Left lung (tissue), 10 donors: Measurements from ENCODE around the gene CEL. TPM values are rescaled to one million over a fixed set of nuclear protein-coding genes. Genes with fewer than 3 reads are reported as not detected.

Source experiments
- ATAC-seq: fragments of 200-7000 bp; cut with Tn5 transposase; one replicate; pipeline ENCODE4 v1.9.1; 2020; ENCODE audit warnings: moderate library complexity
- DNase-seq, 4 donors: peaks; one replicate each; pipeline ENCODE4 v3.0.0-alpha.2; 2013 to 2020
- H3K27ac ChIP-seq, 2 donors: fragments of 200-600 bp; sonication (generic) in 1 of 2; one replicate each; pipeline versions ENCODE4 v1.5.0 to v1.8.0; 2020 to 2021
- H3K27me3 ChIP-seq, 2 donors: fragments of 200-600 bp; sonication (generic) in 1 of 2; one replicate each; pipeline versions ENCODE4 v1.5.0 to v1.8.0; 2020 to 2021
- H3K36me3 ChIP-seq, 2 donors: fragments of 200-600 bp; sonication (generic) in 1 of 2; one replicate each; pipeline versions ENCODE4 v1.5.0 to v1.8.0; 2020 to 2021
- H3K4me1 ChIP-seq, 2 donors: fragments of 200-600 bp; one replicate each; pipeline ENCODE4 v1.8.0; 2021
- H3K4me3 ChIP-seq, 2 donors: fragments of 200-600 bp; sonication (generic) in 1 of 2; one replicate each; pipeline versions ENCODE4 v1.5.0 to v1.8.0; 2020 to 2021; ENCODE audit warnings: mild to moderate bottlenecking in 1 of 2
- H3K9me3 ChIP-seq, 2 donors: fragments of 200-600 bp; sonication (generic) in 1 of 2; one replicate each; pipeline versions ENCODE4 v1.5.0 to v1.8.0; 2020 to 2021
- intact Hi-C, 2 donors: fragments of 100-400 bp; cut with DNase I; formaldehyde crosslinking; loops; one replicate each; pipeline versions ENCODE4 v1.11.2 to v1.14.2; 2022
- polyA plus RNA-seq, 6 donors: library from polyadenylated mRNA; unstranded; fragments of 120-200 nt; gene quantifications; one replicate each; pipeline ENCODE4 v1.2.1, GENCODE V29; 2013; ENCODE audit not compliant: insufficient read length in 6 of 6
- total RNA-seq, 2 donors: library from RNA; stranded (reverse); fragmentation: NEBNext Ultra II Directional; extraction: Animal tissue kit (Norgen Biotek cat#: 25700); gene quantifications; one replicate each; pipeline ENCODE4 v1.2.1, GENCODE V29; 2021
- TF ChIP-seq, protein P1 (sequence below), 2 donors: fragments of 200-600 bp; sonication (generic) in 1 of 2; IDR thresholded peaks; one replicate each; pipeline versions ENCODE4 v1.5.0 to v1.8.0; 2021; ENCODE audit warnings: antibody characterized with exemption in 2 of 2
- donor health status: DM: no; HTN: yes; CAD: no.
- donor health status: DM: no; HTN: no; CAD: no.

Gene CEL
- total and polyA plus RNA-seq, 8 donors, result 0.47 to 2.6 (median 2.0) TPM

DNA sequence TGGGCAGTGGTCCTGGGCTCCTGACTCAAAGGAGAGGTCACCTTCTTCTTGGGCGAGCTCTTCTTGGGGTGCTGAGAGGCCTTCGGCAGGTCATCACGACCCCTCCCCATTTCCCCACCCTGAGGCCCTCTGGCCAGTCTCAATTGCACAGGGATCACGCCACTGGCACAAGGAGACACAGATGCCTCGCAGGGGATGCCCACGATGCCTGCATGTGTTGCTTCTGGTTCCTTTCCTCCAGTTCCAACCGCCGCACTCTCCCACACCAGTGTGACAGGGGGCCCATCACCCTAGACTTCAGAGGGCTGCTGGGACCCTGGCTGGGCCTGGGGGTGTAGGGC lies 1.3 kb downstream of the CEL start:
- peaks cover 0 to 14% of the 10 kb centered on the region in 2 donors for H3K4me1 ChIP-seq
- H3K27ac ChIP-seq, result no peak overlapping the region
- no peaks in the 10 kb centered on the region for H3K9me3 ChIP-seq
- H3K36me3 ChIP-seq, result peaks cover 0 to 6% of the 10 kb centered on the region in 2 donors
- TF ChIP-seq, protein P1, sequence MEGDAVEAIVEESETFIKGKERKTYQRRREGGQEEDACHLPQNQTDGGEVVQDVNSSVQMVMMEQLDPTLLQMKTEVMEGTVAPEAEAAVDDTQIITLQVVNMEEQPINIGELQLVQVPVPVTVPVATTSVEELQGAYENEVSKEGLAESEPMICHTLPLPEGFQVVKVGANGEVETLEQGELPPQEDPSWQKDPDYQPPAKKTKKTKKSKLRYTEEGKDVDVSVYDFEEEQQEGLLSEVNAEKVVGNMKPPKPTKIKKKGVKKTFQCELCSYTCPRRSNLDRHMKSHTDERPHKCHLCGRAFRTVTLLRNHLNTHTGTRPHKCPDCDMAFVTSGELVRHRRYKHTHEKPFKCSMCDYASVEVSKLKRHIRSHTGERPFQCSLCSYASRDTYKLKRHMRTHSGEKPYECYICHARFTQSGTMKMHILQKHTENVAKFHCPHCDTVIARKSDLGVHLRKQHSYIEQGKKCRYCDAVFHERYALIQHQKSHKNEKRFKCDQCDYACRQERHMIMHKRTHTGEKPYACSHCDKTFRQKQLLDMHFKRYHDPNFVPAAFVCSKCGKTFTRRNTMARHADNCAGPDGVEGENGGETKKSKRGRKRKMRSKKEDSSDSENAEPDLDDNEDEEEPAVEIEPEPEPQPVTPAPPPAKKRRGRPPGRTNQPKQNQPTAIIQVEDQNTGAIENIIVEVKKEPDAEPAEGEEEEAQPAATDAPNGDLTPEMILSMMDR (IDR thresholded peaks at IDR 0.05), result no peak
- ATAC-seq, result no peak
- H3K27me3 ChIP-seq, result no peaks in the 10 kb centered on the region
- DNase-seq, result peak in 1 of 4 donors; percentile 51
- intact Hi-C loops, result no loop called here
- no peak overlapping the region for H3K4me3 ChIP-seq

DNA sequence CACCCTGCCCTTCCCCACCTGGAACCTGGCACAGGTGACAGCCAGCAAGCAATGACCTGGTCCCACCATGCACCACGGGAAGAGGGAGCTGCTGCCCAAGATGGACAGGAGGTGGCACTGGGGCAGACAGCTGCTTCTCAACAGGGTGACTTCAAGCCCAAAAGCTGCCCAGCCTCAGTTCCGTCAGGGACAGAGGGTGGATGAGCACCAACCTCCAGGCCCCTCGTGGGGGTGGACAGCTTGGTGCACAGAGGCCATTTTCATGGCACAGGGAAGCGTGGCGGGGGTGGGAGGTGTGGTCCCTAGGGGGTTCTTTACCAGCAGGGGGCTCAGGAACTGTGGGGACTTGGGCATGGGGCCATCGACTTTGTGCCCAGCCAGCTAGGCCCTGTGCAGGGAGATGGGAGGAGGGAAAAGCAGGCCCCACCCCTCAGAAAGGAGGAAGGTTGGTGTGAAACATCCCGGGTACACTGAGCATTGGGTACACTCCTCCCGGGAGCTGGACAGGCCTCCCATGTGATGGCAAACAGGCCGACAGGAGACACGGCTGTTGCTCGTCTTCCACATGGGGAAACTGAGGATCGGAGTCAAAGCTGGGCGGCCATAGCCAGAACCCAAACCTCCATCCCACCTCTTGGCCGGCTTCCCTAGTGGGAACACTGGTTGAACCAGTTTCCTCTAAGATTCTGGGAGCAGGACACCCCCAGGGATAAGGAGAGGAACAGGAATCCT lies 1.9 kb downstream of the CEL start:
- TF ChIP-seq, protein P1 (IDR thresholded peaks at IDR 0.05), result no peak
- DNase-seq (no peak), ATAC-seq (no peak)
- peaks cover 0 to 14% of the 10 kb centered on the region in 2 donors for H3K4me1 ChIP-seq
- intact Hi-C loops, result no loop called here
- H3K27me3 ChIP-seq, result no peaks in the 10 kb centered on the region
- H3K4me3 ChIP-seq, result no peak overlapping the region
- H3K27ac ChIP-seq, result no peak overlapping the region
- H3K36me3 ChIP-seq, result peaks cover 0 to 1% of the 10 kb centered on the region in 2 donors
- H3K9me3 ChIP-seq, result no peaks in the 10 kb centered on the region

- no peaks in the 10 kb centered on the region for H3K9me3 ChIP-seq
- intact Hi-C loops, result no loop called here
- DNase-seq, result peak in 1 of 4 donors; percentile 63
- no peak overlapping the region for H3K4me3 ChIP-seq
- no peak for ATAC-seq
- no peaks in the 10 kb centered on the region for H3K36me3 ChIP-seq
- TF ChIP-seq, protein P1 (IDR thresholded peaks at IDR 0.05), result no peak
- H3K27me3 ChIP-seq, result no peaks in the 10 kb centered on the region
- peaks cover 0 to 9% of the 10 kb centered on the region in 2 donors for H3K4me1 ChIP-seq
- H3K27ac ChIP-seq, result no peak overlapping the region
Measured at GRCh38 chr9:133064241-133065069, 2.7 kb downstream of the CEL start.

DNA sequence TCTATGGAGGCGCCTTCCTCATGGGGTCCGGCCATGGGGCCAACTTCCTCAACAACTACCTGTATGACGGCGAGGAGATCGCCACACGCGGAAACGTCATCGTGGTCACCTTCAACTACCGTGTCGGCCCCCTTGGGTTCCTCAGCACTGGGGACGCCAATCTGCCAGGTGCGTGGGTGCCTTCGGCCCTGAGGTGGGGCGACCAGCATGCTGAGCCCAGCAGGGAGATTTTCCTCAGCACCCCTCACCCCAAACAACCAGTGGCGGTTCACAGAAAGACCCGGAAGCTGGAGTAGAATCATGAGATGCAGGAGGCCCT lies 3.2 kb downstream of the CEL start:
- ATAC-seq, result no peak
- intact Hi-C loops, result no loop called here
- no peaks in the 10 kb centered on the region for H3K27me3 ChIP-seq
- TF ChIP-seq, protein P1 (IDR thresholded peaks at IDR 0.05), result no peak
- no peak for DNase-seq
- no peaks in the 10 kb centered on the region for H3K9me3 ChIP-seq
- no peaks in the 10 kb centered on the region for H3K36me3 ChIP-seq
- H3K4me3 ChIP-seq, result no peak overlapping the region
- H3K4me1 ChIP-seq, result peaks cover 0 to 5% of the 10 kb centered on the region in 2 donors
- no peak overlapping the region for H3K27ac ChIP-seq

GRCh38 chr9:133066181-133066983 lies 4.6 kb downstream of the CEL start:
- H3K36me3 ChIP-seq, result no peaks in the 10 kb centered on the region
- peak in 1 of 4 donors; percentile 62 for DNase-seq
- no peak for ATAC-seq
- TF ChIP-seq, protein P1 (IDR thresholded peaks at IDR 0.05), result no peak
- H3K4me1 ChIP-seq, result no peaks in the 10 kb centered on the region
- intact Hi-C loops, result no loop called here
- H3K27ac ChIP-seq, result no peak overlapping the region
- no peaks in the 10 kb centered on the region for H3K27me3 ChIP-seq
- no peak overlapping the region for H3K4me3 ChIP-seq
- H3K9me3 ChIP-seq, result no peaks in the 10 kb centered on the region
